Vagina (tissue), 2 donors: Measurements from ENCODE around the gene LRMDA.

Experiments used
- POLR2A ChIP-seq, 2 donors: fragments of 450-650 bp; IDR thresholded peaks; one replicate each; pipeline ENCODE4 v1.6.1; 2017; ENCODE audit warnings: antibody characterized with exemption in 2 of 2, mild to moderate bottlenecking in 2 of 2, moderate library complexity in 2 of 2
- POLR2AphosphoS5 ChIP-seq, 2 donors: sonication (generic); formaldehyde crosslinking; IDR thresholded peaks; one replicate each; pipeline ENCODE4 v1.9.0; 2017; ENCODE audit warnings: antibody characterized with exemption in 2 of 2, mild to moderate bottlenecking in 2 of 2, low read depth in 1 of 2; ENCODE audit not compliant: insufficient read depth in 1 of 2
- TF ChIP-seq, protein P1 (sequence below), 3 experiments: fragments of 450-650 bp in 2 of 3; fragments of 200-600 bp in 1 of 3; sonication (generic) in 1 of 3; IDR thresholded peaks; one replicate each; pipeline ENCODE4 v1.5.1; 2017 to 2019; ENCODE audit warnings: antibody characterized with exemption in 3 of 3, mild to moderate bottlenecking in 2 of 3, moderate library complexity in 2 of 3

DNA sequence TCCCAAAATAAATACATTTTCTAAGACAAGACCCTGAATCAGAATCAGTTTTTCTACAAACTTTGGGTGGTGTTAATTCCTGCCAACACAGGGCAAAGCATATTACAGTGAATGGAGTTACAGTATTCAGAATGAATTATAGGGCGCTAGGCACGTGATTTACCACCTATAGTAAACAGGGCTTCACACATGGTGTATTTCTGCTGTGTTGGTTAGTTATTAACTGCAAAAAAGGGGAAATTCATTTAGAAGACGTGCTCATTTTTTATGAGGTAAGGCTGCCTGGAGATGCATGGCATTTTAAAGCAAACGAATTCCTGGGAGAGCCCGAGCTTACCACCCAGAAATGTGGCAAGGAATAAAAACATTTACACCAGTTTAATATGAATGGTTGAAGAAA, 393.8 kb downstream of the LRMDA start:
- TF ChIP-seq, protein P1, sequence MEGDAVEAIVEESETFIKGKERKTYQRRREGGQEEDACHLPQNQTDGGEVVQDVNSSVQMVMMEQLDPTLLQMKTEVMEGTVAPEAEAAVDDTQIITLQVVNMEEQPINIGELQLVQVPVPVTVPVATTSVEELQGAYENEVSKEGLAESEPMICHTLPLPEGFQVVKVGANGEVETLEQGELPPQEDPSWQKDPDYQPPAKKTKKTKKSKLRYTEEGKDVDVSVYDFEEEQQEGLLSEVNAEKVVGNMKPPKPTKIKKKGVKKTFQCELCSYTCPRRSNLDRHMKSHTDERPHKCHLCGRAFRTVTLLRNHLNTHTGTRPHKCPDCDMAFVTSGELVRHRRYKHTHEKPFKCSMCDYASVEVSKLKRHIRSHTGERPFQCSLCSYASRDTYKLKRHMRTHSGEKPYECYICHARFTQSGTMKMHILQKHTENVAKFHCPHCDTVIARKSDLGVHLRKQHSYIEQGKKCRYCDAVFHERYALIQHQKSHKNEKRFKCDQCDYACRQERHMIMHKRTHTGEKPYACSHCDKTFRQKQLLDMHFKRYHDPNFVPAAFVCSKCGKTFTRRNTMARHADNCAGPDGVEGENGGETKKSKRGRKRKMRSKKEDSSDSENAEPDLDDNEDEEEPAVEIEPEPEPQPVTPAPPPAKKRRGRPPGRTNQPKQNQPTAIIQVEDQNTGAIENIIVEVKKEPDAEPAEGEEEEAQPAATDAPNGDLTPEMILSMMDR (IDR thresholded peaks at IDR 0.05): no peak
- TF ChIP-seq POLR2A (IDR thresholded peaks at IDR 0.05) (no peak), POLR2AphosphoS5 (IDR thresholded peaks at IDR 0.05; ENCODE audit: insufficient read depth in 1 of 2, low read depth in 1 of 2) (no peak)
